IPS-15b (cell line): ENCODE results near the gene LUZP4.

Experiments used
- H3K27me3 ChIP-seq: one replicate; pipeline ENCODE4 v1.6.1; 2013; ENCODE audit warnings: low read length; ENCODE audit not compliant: control insufficient read depth, insufficient read depth
- H3K36me3 ChIP-seq: one replicate; pipeline ENCODE4 v1.6.1; 2013; ENCODE audit warnings: low read length; ENCODE audit not compliant: control insufficient read depth, insufficient read depth
- H3K4me1 ChIP-seq: one replicate; pipeline ENCODE4 v1.6.1; 2013; ENCODE audit warnings: mild to moderate bottlenecking, low read length; ENCODE audit not compliant: control insufficient read depth, insufficient read depth
- H3K4me3 ChIP-seq: one replicate; pipeline ENCODE4 v1.5.1; 2013; ENCODE audit warnings: low read depth, low read length
- H3K9ac ChIP-seq: one replicate; pipeline ENCODE4 v1.6.1; 2013; ENCODE audit warnings: low read depth, mild to moderate bottlenecking, low read length
- H3K9me3 ChIP-seq: one replicate; pipeline ENCODE4 v1.6.1; 2013; ENCODE audit warnings: mild to moderate bottlenecking, low read length; ENCODE audit not compliant: control insufficient read depth, insufficient read depth

The LUZP4 gene, protein sequence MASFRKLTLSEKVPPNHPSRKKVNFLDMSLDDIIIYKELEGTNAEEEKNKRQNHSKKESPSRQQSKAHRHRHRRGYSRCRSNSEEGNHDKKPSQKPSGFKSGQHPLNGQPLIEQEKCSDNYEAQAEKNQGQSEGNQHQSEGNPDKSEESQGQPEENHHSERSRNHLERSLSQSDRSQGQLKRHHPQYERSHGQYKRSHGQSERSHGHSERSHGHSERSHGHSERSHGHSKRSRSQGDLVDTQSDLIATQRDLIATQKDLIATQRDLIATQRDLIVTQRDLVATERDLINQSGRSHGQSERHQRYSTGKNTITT

DNA sequence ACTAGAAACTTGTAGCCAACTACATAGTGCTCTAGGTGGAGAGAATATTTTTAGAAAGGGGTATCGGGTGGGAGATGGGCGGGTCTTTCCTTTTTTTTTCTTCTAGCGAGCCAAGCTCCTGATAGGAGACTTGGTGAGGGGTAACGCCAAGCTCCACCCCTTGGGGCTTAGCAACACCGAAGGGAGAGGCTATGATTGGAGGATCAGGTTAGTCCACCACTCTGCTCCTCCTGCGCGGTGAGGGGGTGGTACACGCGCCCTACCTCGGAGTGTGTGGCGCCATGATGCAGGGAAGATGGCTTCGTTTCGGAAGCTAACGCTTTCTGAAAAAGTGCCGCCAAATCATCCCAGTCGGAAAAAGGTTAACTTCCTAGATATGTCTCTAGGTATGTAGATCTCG, at the start of gene LUZP4:
Gene LUZP4 (plus strand): TSS at position 251 of the 400 bp plus-strand sequence. CDS start 45 bp downstream, at position 296.
- Histone ChIP-seq H3K4me3 (no peak within 1 kb of the TSS), H3K9ac (no peak within 1 kb of the TSS), H3K36me3 (no peaks in the 10 kb centered on the region), H3K27me3 (no peaks in the 10 kb centered on the region), H3K9me3 (no peaks in the 10 kb centered on the region), H3K4me1 (no peaks in the 10 kb centered on the region)

DNA sequence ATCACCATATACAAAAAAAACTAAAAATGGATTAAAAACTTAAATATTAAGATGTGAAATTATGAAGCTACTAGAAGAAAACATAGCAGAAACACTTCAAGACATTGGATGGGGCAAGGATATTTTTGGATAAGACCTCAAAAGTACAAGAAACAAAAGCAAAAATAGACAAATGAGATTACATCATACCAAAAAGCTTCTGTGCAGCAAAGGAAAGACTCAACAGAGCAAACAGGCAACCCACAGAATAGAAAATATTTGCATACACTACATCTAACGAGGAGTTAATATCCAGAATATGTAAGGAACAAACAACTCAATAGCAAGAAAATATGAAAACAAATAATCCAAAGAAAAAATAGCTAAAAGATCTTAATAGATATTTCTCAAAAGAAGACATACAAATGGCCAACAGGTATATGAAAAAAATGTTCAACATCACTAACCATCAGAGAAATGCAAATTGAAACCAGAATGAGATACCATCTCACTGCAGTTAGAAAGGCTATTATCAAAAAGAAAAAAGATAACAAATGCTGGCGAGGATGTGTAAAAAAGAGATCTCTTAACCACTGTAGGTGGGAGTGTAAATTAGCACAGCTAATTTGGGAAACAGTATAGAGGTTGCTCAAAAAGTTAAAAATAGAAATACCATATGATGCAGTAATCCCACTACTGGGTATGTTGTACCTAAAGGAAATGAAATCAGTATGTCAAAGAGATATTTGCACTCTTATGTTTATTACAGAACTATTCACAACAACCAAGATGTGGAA, 37.9 kb upstream of the LUZP4 start:
- Histone ChIP-seq H3K4me1 (no peaks in the 10 kb centered on the region), H3K36me3 (no peaks in the 10 kb centered on the region), H3K9ac (no peak overlapping the region), H3K9me3 (no peaks in the 10 kb centered on the region), H3K4me3 (no peak overlapping the region), H3K27me3 (no peaks in the 10 kb centered on the region)

DNA sequence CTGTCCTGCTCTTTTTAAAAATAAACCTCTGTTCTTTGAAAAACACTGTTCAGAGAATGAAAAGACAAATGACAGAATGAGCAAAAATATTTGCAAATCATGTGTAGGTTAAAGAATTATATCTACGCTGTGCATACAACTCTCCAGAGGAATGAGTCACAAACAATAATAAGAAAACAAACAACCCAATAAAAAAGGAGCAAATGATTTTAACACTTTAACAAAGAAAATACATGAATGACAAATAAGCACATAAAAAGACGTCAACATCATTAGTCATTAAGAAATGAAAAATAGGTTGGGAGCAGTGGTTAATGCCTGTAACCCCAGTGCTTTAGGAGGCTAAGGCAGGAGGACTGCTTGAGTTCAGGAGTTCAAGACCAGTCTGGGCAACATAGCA, 34.5 kb upstream of the LUZP4 start:
- Histone ChIP-seq H3K4me1 (no peaks in the 10 kb centered on the region), H3K9ac (no peak overlapping the region)

DNA sequence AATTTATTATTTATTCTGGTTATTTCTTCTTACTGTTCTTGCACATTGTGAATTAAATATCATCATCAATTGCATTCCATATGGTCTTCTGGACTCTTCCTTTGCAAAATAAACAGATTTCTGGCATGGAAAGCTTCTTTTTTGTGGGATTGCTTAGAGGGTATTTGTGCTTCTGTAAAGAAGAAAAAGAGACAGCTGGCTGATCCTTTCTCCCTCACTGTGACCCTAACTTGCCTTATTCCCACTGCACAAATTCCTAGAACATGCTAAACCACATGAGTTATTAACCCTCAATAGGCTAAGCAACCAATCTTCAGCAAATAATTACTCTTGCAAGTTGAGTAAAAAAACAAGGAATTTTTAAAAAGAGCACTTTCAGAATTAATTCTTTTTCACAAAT, 31.8 kb upstream of the LUZP4 start:
- Histone ChIP-seq H3K36me3 (no peaks in the 10 kb centered on the region), H3K27me3 (no peaks in the 10 kb centered on the region), H3K9ac (no peak overlapping the region), H3K9me3 (no peaks in the 10 kb centered on the region), H3K4me3 (no peak overlapping the region), H3K4me1 (no peaks in the 10 kb centered on the region)

More for the DNA sequence above, 34.5 kb upstream of the LUZP4 start:
- Histone ChIP-seq H3K9me3 (no peaks in the 10 kb centered on the region), H3K27me3 (no peaks in the 10 kb centered on the region), H3K4me3 (no peak overlapping the region), H3K36me3 (no peaks in the 10 kb centered on the region)

DNA sequence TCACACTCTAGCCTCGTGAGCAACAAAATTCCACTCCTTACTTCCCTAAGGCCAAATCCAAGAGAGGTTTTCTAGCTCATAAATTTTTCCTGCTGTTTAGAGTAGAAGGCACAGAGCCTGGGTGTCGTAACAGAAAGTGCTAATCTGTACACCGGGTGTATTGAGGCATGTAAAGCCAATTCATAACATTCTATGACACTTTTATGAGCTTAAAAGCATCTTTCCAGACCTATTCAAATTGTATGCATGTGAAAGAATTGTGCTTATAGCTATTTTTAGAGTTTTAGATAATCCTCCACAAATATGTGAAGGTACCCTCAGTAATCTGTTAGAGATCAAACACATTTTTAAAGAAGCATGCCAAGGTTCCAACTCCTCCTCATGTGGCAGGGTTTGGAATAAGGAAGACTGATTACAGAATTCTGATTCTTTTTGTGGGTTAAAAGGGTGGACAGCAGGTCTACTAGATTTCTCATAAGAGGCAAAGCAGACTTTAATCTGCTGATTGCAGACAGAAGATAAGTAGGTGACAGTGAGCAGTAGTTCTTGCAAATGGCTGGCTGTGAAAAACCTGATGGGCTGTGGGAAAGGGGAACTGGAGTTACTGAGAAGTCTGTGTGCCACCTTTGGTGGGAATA, 30.2 kb upstream of the LUZP4 start:
- Histone ChIP-seq H3K27me3 (no peaks in the 10 kb centered on the region), H3K4me1 (no peaks in the 10 kb centered on the region), H3K36me3 (no peaks in the 10 kb centered on the region), H3K4me3 (no peak overlapping the region), H3K9ac (no peak overlapping the region), H3K9me3 (no peaks in the 10 kb centered on the region)

DNA sequence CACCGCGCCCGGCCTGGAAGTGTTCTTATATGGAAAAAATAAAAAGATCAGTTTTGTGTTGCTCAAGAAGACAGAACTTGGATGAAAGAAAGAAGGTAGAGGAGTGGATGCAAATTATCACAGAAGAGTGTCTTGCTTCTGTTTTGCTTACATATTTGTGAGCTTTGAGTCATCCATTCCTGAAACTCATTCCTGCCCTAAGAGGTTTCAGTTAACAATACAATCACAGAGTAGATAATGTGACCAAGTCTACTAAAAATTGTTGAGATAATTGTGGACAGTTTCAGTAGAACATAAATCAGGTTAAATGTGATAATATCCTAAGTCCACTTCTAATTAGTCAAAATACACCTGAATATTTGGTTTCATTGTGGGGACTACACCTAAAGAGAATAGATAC, 29.2 kb upstream of the LUZP4 start:
- H3K27me3 ChIP-seq = no peaks in the 10 kb centered on the region
- no peaks in the 10 kb centered on the region for H3K9me3 ChIP-seq
- no peaks in the 10 kb centered on the region for H3K36me3 ChIP-seq
- no peaks in the 10 kb centered on the region for H3K4me1 ChIP-seq
- H3K9ac ChIP-seq = no peak overlapping the region
- no peak overlapping the region for H3K4me3 ChIP-seq

DNA sequence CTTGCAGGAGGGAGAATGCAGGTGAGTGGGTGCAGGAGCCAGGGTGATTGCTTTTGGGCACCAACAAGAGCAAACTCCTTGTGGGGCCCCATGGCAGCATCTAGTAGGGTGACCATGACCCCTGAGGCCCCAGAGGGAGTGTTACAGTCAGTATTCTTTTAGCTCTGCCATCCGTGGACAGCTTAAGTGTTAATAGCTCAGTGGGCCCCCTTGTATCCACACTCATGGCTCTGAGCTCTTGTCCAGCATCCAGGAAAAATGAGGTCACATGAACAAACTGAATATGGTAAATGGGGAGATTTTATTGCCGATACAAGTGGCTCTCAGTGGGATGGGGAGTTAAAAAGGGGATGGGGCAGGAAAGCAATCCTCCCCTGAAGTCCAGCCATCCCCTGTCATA, 28.4 kb upstream of the LUZP4 start:
- H3K9ac ChIP-seq = no peak overlapping the region
- no peaks in the 10 kb centered on the region for H3K4me1 ChIP-seq
- H3K27me3 ChIP-seq = no peaks in the 10 kb centered on the region

DNA sequence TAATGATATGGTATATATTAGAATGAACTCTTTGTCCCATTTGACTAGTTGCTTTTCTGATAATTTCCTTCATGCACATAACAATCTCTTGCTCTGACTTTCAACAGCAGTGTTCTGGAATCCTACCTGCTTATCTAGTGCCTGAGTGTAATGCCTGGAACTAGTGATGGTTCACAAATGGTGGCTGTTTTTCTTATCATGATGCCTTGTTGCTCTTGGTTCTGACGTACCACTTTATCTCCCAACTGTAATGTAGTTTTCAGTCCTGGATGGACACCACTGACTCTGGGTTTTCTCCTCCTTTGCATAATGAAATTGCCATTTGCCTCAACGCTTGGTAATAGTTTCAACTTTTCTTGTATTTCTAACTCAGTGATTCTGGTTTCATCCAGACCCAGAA, 25.5 kb upstream of the LUZP4 start:
- no peaks in the 10 kb centered on the region for H3K36me3 ChIP-seq
- H3K27me3 ChIP-seq = no peaks in the 10 kb centered on the region
- no peaks in the 10 kb centered on the region for H3K4me1 ChIP-seq
- no peak overlapping the region for H3K4me3 ChIP-seq
- H3K9me3 ChIP-seq = no peaks in the 10 kb centered on the region
- H3K9ac ChIP-seq = no peak overlapping the region

More for the DNA sequence above, 28.4 kb upstream of the LUZP4 start:
- H3K36me3 ChIP-seq = no peaks in the 10 kb centered on the region
- H3K4me3 ChIP-seq = no peak overlapping the region
- no peaks in the 10 kb centered on the region for H3K9me3 ChIP-seq

DNA sequence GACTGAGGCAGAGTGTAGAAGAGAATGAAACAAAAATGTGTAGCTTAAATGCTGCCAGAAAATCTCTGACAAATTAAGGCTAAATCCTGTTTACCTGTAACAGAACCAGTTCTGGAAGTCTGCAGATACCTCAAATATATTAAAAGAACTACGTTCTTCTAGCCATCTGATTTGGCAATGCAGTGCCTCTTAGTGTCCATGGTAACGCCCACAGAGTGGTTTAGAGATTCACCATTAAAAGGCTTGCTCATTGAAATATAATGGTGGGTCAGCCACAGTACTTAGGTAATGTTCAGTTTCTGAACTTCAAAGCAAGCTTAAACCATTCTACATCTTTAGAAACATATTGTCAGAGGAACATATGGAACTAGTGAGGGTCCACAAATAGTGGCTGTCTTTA, 23.2 kb upstream of the LUZP4 start:
- H3K27me3 ChIP-seq = no peaks in the 10 kb centered on the region
- H3K4me3 ChIP-seq = no peak overlapping the region
- no peaks in the 10 kb centered on the region for H3K4me1 ChIP-seq
- no peaks in the 10 kb centered on the region for H3K36me3 ChIP-seq
- no peak overlapping the region for H3K9ac ChIP-seq
- no peaks in the 10 kb centered on the region for H3K9me3 ChIP-seq

DNA sequence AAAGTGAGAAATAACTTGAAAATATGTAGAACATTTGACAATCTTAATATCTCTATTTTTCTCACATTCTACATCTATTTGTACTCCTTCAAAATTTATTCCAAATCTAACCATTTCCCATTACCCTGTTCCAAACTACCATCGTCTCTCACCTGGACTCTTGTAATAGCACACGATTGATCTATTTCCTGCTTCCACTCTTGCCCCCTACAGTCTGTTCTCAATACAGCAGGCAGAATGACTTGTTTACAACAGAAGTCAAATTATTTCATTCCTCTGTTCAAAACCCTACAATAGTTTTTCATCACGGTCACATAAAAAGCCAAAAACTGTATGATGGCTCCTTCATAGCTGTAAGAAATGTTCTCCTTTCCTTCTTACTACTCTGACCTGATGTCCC, 21.1 kb upstream of the LUZP4 start:
- Histone ChIP-seq H3K9me3 (no peaks in the 10 kb centered on the region), H3K4me3 (no peak overlapping the region), H3K36me3 (no peaks in the 10 kb centered on the region), H3K4me1 (no peaks in the 10 kb centered on the region), H3K9ac (no peak overlapping the region), H3K27me3 (no peaks in the 10 kb centered on the region)

DNA sequence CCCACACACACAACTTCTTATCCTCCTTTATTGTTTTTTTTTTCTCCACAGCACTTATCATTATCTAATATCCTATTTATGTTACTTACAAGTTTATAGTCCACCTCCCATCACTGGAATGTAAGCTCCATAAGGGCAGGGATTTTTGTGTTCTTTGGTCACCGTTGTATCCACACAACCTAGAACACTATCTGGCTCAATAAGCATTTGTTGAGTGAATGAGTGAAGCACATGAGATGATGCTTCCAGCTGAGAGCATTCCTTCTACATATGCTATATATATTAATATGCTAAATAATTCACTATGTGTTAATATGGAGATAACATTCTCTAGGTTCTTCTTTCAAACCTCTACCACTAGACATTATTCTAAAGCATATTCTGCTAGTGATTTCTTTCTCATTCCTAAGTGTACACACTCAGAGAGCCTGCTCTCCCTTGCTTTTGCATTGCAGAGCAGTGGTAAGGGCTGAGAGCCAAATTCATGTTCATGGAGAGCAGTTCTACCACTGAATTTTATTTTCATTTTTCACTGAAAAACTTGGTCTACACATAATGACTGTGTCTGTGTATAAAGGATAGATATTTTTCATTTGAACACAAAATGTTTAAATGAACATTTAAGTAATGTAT, 20.3 kb upstream of the LUZP4 start:
- Histone ChIP-seq H3K9ac (no peak overlapping the region), H3K36me3 (no peaks in the 10 kb centered on the region), H3K27me3 (no peaks in the 10 kb centered on the region), H3K9me3 (no peaks in the 10 kb centered on the region), H3K4me3 (no peak overlapping the region), H3K4me1 (no peaks in the 10 kb centered on the region)
